ENCODE measurements around the gene CACNB3.
"Not testable (repeated sequence)": the region's sequence is repeated elsewhere in the genome, so short reads cannot be mapped to it uniquely, and the experiment has no call there.

GRCh38 chr12:48842021-48842420 lies 23.7 kb downstream of the CACNB3 start:
- TF ChIP-seq, protein P1, sequence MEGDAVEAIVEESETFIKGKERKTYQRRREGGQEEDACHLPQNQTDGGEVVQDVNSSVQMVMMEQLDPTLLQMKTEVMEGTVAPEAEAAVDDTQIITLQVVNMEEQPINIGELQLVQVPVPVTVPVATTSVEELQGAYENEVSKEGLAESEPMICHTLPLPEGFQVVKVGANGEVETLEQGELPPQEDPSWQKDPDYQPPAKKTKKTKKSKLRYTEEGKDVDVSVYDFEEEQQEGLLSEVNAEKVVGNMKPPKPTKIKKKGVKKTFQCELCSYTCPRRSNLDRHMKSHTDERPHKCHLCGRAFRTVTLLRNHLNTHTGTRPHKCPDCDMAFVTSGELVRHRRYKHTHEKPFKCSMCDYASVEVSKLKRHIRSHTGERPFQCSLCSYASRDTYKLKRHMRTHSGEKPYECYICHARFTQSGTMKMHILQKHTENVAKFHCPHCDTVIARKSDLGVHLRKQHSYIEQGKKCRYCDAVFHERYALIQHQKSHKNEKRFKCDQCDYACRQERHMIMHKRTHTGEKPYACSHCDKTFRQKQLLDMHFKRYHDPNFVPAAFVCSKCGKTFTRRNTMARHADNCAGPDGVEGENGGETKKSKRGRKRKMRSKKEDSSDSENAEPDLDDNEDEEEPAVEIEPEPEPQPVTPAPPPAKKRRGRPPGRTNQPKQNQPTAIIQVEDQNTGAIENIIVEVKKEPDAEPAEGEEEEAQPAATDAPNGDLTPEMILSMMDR (IDR thresholded peaks at IDR 0.05), result not testable (repeated sequence)
- TF ChIP-seq POLR2A (IDR thresholded peaks at IDR 0.05), result not testable (repeated sequence)
